ENCODE results near the gene STPG3. TPM values are rescaled to one million over a fixed set of nuclear protein-coding genes. Genes with fewer than 3 reads are reported as not detected.

Gene STPG3
- total and polyA plus RNA-seq, 2 of the 13 experiments (the other 11 are each of a cell fraction or from before 2014, with no cell fraction given): not detected

- TF ChIP-seq MAZ (IDR thresholded peaks at IDR 0.05; ENCODE audit: borderline replicate concordance, low read depth, low read length) (peak; percentile 23), MAZ (CRISPR knock-in tag; IDR thresholded peaks at IDR 0.05; ENCODE audit: low read depth) (peak; percentile 61), RFXANK (CRISPR knock-in tag; IDR thresholded peaks at IDR 0.05) (no peak), CREB3 (CRISPR knock-in tag; IDR thresholded peaks at IDR 0.05) (no peak), KAT7 (CRISPR knock-in tag; IDR thresholded peaks at IDR 0.05; ENCODE audit: borderline replicate concordance) (peak; percentile 68; the same call in 1 of the 2 replicates), ZSCAN30 (CRISPR knock-in tag; IDR thresholded peaks at IDR 0.05) (peak; percentile 75; the same call in 1 of the 2 replicates), MYNN (CRISPR knock-in tag; IDR thresholded peaks at IDR 0.05; ENCODE audit: low read depth) (no peak), GTF3A (CRISPR knock-in tag; conservative IDR thresholded peaks at IDR 0.05) (no peak), RERE (CRISPR knock-in tag; IDR thresholded peaks at IDR 0.05; ENCODE audit: low read depth) (no peak), IKZF1 (IDR thresholded peaks at IDR 0.05) (no peak), MLLT10 (CRISPR knock-in tag; IDR thresholded peaks at IDR 0.05) (no peak), ZBTB3 (CRISPR knock-in tag; IDR thresholded peaks at IDR 0.05; ENCODE audit: borderline replicate concordance, low read depth) (no peak), POLR2AphosphoS2 (IDR thresholded peaks at IDR 0.05; ENCODE audit: low read depth, low read length) (no peak), HNRNPLL (IDR thresholded peaks at IDR 0.05; ENCODE audit: low read depth, low read length, poor library complexity, severe bottlenecking) (peak; percentile 70), HOMEZ (CRISPR knock-in tag; IDR thresholded peaks at IDR 0.05; ENCODE audit: low read depth) (no peak), NRL (CRISPR knock-in tag; IDR thresholded peaks at IDR 0.05; ENCODE audit: borderline replicate concordance) (0 out of 2 replicates have a peak, but pooled peaks have one; percentile 32)
Measured at GRCh38 chr9:137277329-137278041, 26.4 kb downstream of the STPG3 start, which contains the start of gene TOR4A (continued).

Data from HepG2 (cell line).